Suprapubic skin (tissue), 4 donors: ENCODE results near the gene MRTO4. TPM values are rescaled to one million over a fixed set of nuclear protein-coding genes. Genes with fewer than 3 reads are reported as not detected.

Experiments
- total RNA-seq, 4 donors: library from RNA; depleted of rRNA; stranded (reverse); fragments of >200 nt; gene quantifications; one replicate each; pipeline ENCODE4 v1.1.0, GENCODE V29; 2016

Gene MRTO4
- total RNA-seq, 4 donors from 2014 or later, result 13.2 to 32.4 (median 22.9) TPM

Other genes starting within 250 kb of the MRTO4 start
- gene UBR4, start 41.5 kb upstream of the MRTO4 start, total RNA-seq, result 100 to 1,000 TPM; 214 to 324 (median 272) TPM
- 10 to 100 TPM; 33.5 to 83.4 (median 48.9) TPM for gene EMC1, start 281 bp upstream of the MRTO4 start, total RNA-seq
- 10 to 100 TPM in 1 of 4 donors, 1 to 10 TPM in 3; 1.7 to 10.1 (median 3.4) TPM for gene AKR7A3, start 37.0 kb downstream of the MRTO4 start, total RNA-seq
- gene AKR7A2, start 60.3 kb downstream of the MRTO4 start, total RNA-seq, result 10 to 100 TPM; 64.8 to 95.6 (median 69.4) TPM
- 10 to 100 TPM; 10.5 to 14.0 (median 12.5) TPM for gene SLC66A1, start 60.5 kb downstream of the MRTO4 start, total RNA-seq
- gene CAPZB, start 233.7 kb downstream of the MRTO4 start, total RNA-seq, result 100 to 1,000 TPM; 101 to 130 (median 126) TPM